ENCODE data around the gene SLC25A21. TPM values are rescaled to one million over a fixed set of nuclear protein-coding genes. Genes with fewer than 3 reads are reported as not detected.
A peak's percentile ranks its signal among the peaks of the same experiment; 100 is the strongest.

The SLC25A21 gene
- total and polyA plus RNA-seq, 2 of the 13 experiments (the other 11 are each of a cell fraction or from before 2014, with no cell fraction given): 1.9 to 2.9 TPM

DNA sequence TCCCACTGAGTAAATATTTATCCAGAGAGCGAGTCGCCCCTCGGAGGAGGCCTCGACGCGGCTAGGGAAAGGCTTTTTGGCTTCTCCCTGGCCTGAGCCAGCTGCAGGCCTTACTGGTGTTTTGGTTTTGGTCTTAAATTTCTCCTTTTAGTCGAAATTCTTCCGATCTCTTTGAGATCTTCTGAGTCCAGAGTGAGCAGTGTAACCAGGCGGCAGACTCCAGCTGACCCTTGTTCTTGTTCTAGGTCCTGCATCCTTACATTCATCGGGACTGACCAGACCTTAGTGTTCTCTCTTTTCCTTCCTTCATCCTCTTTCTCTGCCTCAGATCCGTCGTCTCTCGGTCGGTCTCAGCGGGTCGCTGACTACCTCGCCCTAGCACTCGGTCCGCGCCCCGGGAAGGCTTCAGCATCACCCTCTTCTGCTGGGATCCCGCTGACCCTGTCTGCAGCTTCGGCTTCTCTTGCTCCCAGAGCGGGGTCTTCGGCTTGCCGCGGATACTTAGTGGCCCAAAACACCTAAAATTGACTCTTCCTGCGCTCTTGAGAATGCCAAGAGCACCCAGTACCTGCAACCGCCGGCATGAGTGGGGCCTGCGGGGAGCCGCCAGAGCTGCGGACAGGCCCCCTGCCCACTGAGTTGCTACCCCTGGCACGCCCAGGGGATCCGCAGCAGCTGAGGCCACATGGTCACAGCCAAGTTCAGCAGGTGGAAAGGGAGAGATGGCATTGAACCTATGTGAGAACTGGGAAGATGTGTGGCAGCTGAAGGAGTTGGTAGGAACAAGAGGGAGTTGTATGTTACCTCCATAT, 513.2 kb downstream of the SLC25A21 start:
- intact Hi-C loops (cut with micrococcal nuclease; ENCODE audit: unreplicated experiment) (no loop called here), in situ Hi-C loops (cut with HindIII; ENCODE audit: extremely low pct_ligation_motif_present, low pct_unique_long_range_greater_than_20kb) (no loop called here)
- CTCF ChIA-PET (ENCODE audit: low intra/inter-chr PET ratio, low total read pairs): no interaction called here
- H3K4me1 ChIP-seq (ENCODE audit: insufficient read depth, low read length): peaks cover 23% of the 10 kb centered on the region
- peak overlapping the region in 2 of 3 experiments; percentile 1 to 38; a peak in 2 of 6 replicates for H3K4me3 ChIP-seq (replicated peaks in 1 of 3; ENCODE audit: insufficient read depth in 1 of 3, low read depth in 2 of 3, low read length in 3 of 3)
- peak; percentile 5 for ATAC-seq
- WGBS (ENCODE audit: low lambda C conversion rate): 15% methylated on average over 35 of the region's 35 CpGs
- no peaks in the 10 kb centered on the region for H3K9me3 ChIP-seq (ENCODE audit: low read length)
- peak; percentile 44 for FAIRE-seq
- POLR2A ChIA-PET: no interaction called here
- peaks cover 62 to 99% of the 10 kb centered on the region in 2 experiments for H3K27me3 ChIP-seq (ENCODE audit: control insufficient read depth in 1 of 2, insufficient read depth in 2 of 2, low read length in 2 of 2)
- peaks cover 2% of the 10 kb centered on the region; the same call in 1 of the 2 replicates for H4K20me1 ChIP-seq (ENCODE audit: insufficient read depth, low read length)
- DNase-seq (ENCODE audit: low spot score): no peak
- H3K79me2 ChIP-seq (ENCODE audit: insufficient read depth, low read length): no peaks in the 10 kb centered on the region
- H3K36me3 ChIP-seq (replicated peaks in 1 of 2; ENCODE audit: control insufficient read depth in 1 of 2, insufficient read depth in 2 of 2, low read length in 2 of 2): no peaks in the 10 kb centered on the region
- H3K27ac ChIP-seq (ENCODE audit: extremely low read length, insufficient read depth, low read length): no peak overlapping the region
- H2AFZ ChIP-seq (ENCODE audit: low read length): no peak overlapping the region
- H3K9ac ChIP-seq (ENCODE audit: insufficient read depth, low read depth, low read length): no peak overlapping the region
- no TSS peak for BruUV-seq (replicated peaks)
- H3K4me2 ChIP-seq (ENCODE audit: low read depth, low read length): peak overlapping the region; percentile 24
- TF ChIP-seq, protein P1, sequence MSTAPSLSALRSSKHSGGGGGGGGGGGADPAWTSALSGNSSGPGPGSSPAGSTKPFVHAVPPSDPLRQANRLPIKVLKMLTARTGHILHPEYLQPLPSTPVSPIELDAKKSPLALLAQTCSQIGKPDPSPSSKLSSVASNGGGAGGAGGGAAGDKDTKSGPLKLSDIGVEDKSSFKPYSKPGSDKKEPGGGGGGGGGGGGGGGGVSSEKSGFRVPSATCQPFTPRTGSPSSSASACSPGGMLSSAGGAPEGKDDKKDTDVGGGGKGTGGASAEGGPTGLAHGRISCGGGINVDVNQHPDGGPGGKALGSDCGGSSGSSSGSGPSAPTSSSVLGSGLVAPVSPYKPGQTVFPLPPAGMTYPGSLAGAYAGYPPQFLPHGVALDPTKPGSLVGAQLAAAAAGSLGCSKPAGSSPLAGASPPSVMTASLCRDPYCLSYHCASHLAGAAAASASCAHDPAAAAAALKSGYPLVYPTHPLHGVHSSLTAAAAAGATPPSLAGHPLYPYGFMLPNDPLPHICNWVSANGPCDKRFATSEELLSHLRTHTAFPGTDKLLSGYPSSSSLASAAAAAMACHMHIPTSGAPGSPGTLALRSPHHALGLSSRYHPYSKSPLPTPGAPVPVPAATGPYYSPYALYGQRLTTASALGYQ (CRISPR knock-in tag; IDR thresholded peaks at IDR 0.05): no peak
- TF ChIP-seq PRPF4 (IDR thresholded peaks at IDR 0.05; ENCODE audit: low read depth, low read length, poor library complexity, severe bottlenecking) (no peak), ZC3H13 (CRISPR knock-in tag; IDR thresholded peaks at IDR 0.05) (no peak), NR2C2 (CRISPR knock-in tag; IDR thresholded peaks at IDR 0.05; ENCODE audit: borderline replicate concordance) (no peak), MYNN (CRISPR knock-in tag; IDR thresholded peaks at IDR 0.05; ENCODE audit: low read depth) (no peak), REPIN1 (CRISPR knock-in tag; IDR thresholded peaks at IDR 0.05; ENCODE audit: borderline replicate concordance, low read depth) (0 out of 2 replicates have a peak, but pooled peaks have one; percentile 14), ZNF383 (CRISPR knock-in tag; IDR thresholded peaks at IDR 0.05; ENCODE audit: borderline replicate concordance) (no peak), ZNF124 (CRISPR knock-in tag; IDR thresholded peaks at IDR 0.05) (no peak), ZMAT3 (CRISPR knock-in tag; conservative IDR thresholded peaks at IDR 0.05) (no peak), GFI1 (CRISPR knock-in tag; IDR thresholded peaks at IDR 0.05; ENCODE audit: borderline replicate concordance) (no peak), PCBP1 (IDR thresholded peaks at IDR 0.05; ENCODE audit: borderline replicate concordance, low read depth, low read length) (no peak), DMAP1 (CRISPR knock-in tag; IDR thresholded peaks at IDR 0.05) (no peak), ZNF256 (CRISPR knock-in tag; conservative IDR thresholded peaks at IDR 0.05) (no peak), ZNF839 (CRISPR knock-in tag; IDR thresholded peaks at IDR 0.05; ENCODE audit: borderline replicate concordance) (no peak), CCDC6 (CRISPR knock-in tag; IDR thresholded peaks at IDR 0.05) (no peak), KDM2A (CRISPR knock-in tag; IDR thresholded peaks at IDR 0.05; ENCODE audit: borderline replicate concordance, low read depth) (0 out of 2 replicates have a peak, but pooled peaks have one; percentile 26), ZNF136 (CRISPR knock-in tag; IDR thresholded peaks at IDR 0.05; ENCODE audit: low read depth) (no peak)
- TF ChIP-seq, protein P2, sequence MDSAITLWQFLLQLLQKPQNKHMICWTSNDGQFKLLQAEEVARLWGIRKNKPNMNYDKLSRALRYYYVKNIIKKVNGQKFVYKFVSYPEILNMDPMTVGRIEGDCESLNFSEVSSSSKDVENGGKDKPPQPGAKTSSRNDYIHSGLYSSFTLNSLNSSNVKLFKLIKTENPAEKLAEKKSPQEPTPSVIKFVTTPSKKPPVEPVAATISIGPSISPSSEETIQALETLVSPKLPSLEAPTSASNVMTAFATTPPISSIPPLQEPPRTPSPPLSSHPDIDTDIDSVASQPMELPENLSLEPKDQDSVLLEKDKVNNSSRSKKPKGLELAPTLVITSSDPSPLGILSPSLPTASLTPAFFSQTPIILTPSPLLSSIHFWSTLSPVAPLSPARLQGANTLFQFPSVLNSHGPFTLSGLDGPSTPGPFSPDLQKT (CRISPR knock-in tag; IDR thresholded peaks at IDR 0.05; ENCODE audit: borderline replicate concordance): no peak
- TF ChIP-seq, protein P3, sequence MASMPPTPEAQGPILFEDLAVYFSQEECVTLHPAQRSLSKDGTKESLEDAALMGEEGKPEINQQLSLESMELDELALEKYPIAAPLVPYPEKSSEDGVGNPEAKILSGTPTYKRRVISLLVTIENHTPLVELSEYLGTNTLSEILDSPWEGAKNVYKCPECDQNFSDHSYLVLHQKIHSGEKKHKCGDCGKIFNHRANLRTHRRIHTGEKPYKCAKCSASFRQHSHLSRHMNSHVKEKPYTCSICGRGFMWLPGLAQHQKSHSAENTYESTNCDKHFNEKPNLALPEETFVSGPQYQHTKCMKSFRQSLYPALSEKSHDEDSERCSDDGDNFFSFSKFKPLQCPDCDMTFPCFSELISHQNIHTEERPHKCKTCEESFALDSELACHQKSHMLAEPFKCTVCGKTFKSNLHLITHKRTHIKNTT (CRISPR knock-in tag; IDR thresholded peaks at IDR 0.05): no peak
